PC-3 (cell line): Measurements from ENCODE around the gene RNF14.

ENCODE experiments used
- CTCF ChIP-seq: fragments of 300-600 bp; sonication (generic); conservative IDR thresholded peaks from 2 replicates; pipeline ENCODE4 v1.5.1; 2017; ENCODE audit warnings: antibody characterized with exemption, low read depth, mild to moderate bottlenecking, low read length
- EZH2phosphoT487 ChIP-seq: fragments of 300-600 bp; sonication (generic); IDR thresholded peaks from 2 replicates; pipeline ENCODE4 v1.6.1; 2018; ENCODE audit warnings: mild to moderate bottlenecking, antibody characterized with exemption, low read length, borderline replicate concordance

- no peak for TF ChIP-seq CTCF
- TF ChIP-seq EZH2phosphoT487 = no peak
Measured at GRCh38 chr5:141961466-141961865, 7.4 kb upstream of the RNF14 start.
